ENCODE measurements around the gene TATDN2. TPM values are rescaled to one million over a fixed set of nuclear protein-coding genes. Genes with fewer than 3 reads are reported as not detected.

TATDN2 gene
- total and polyA plus RNA-seq, 9 of the 15 experiments (the other 6 are each of a cell fraction or from before 2014, with no cell fraction given): 5.2 to 44.7 (median 25.8) TPM

DNA sequence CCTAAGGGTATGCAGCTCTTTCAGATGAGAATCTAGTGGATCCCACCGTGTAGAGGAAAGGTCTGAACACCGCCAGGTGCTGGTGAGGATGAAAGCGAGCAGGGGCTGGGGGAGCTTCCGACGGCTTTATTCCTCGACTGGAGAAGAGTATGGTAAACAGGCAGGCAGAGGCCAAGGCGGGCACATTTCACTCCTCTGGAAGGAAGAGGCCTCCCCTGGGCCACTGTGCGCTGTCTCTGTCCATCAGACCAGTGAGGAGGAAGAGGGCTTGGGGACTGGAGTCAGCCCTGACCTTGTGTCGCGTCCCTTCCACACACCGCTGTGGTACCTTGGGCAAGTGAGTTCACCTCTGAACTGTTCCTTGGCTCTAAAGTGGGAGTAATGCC lies 40.3 kb downstream of the TATDN2 start:
- FAIRE-seq (no peak), ATAC-seq (no peak), DNase-seq (ENCODE audit: extremely low read depth in 1 of 4, low spot score in 3 of 4) (no peak)
- Histone ChIP-seq H3K9ac (ENCODE audit: insufficient read depth in 1 of 2, low read depth in 2 of 2, low read length in 2 of 2) (no peak overlapping the region), H4K20me1 (replicated peaks; ENCODE audit: control insufficient read depth, insufficient read depth, low read length) (no peaks in the 10 kb centered on the region), H3K4me2 (ENCODE audit: insufficient read depth, low read length) (no peak overlapping the region), H3K9me3 (replicated peaks; ENCODE audit: control insufficient read depth, insufficient read depth, low read depth, low read length) (no peaks in the 10 kb centered on the region), H3K27me3 (ENCODE audit: control insufficient read depth in 2 of 2, insufficient read depth in 2 of 2, low read length in 2 of 2) (no peaks in the 10 kb centered on the region), H2AFZ (ENCODE audit: low read depth, low read length) (no peak overlapping the region), H3K4me3 (no peak overlapping the region), H3K4me1 (replicated peaks in 1 of 2; ENCODE audit: control insufficient read depth in 2 of 2, insufficient read depth in 2 of 2, low read length in 2 of 2) (peaks cover 9 to 16% of the 10 kb centered on the region in 2 experiments), H3K9me1 (ENCODE audit: control insufficient read depth, insufficient read depth, low read length) (no peaks in the 10 kb centered on the region), H3K36me3 (ENCODE audit: control insufficient read depth, insufficient read depth, low read length) (peaks cover 31% of the 10 kb centered on the region; the same call in 2 of the 3 replicates), H3K79me2 (ENCODE audit: control insufficient read depth, insufficient read depth, low read length) (no peaks in the 10 kb centered on the region), H3K27ac (ENCODE audit: extremely low read depth, low read depth, low read length) (no peak overlapping the region)
- intact Hi-C loops (cut with micrococcal nuclease) (no loop called here), in situ Hi-C loops (cut with MboI) (no loop called here)
- BruUV-seq (replicated peaks): no TSS peak
- ChIA-PET CTCF (ENCODE audit: low intra/inter-chr PET ratio) (no interaction called here), POLR2A (interaction anchor here (1.6 to 2.6 kb wide), 2 partner anchors 9 to 33 kb away, joined by 5 to 11 read pairs; partner anchors contain the start of gene SEC13)
- WGBS (ENCODE audit: insufficient coverage, low coverage, missing lambda C conversion rate): 89% methylated on average over 11 of the region's 11 CpGs
- no peak for TF ChIP-seq PATZ1 (CRISPR knock-in tag; IDR thresholded peaks at IDR 0.05; ENCODE audit: borderline replicate concordance)
- TF ChIP-seq POLR2A (conservative IDR thresholded peaks at IDR 0.05): 0 out of 2 replicates have a peak, but pooled peaks have one; percentile 26

GRCh38 chr3:10289077-10289476 lies 40.8 kb downstream of the TATDN2 start:
- no TSS peak for BruUV-seq (replicated peaks)
- no peak overlapping the region for H2AFZ ChIP-seq (ENCODE audit: low read depth, low read length)
- in situ Hi-C loops (cut with MboI) (no loop called here), intact Hi-C loops (cut with micrococcal nuclease) (no loop called here)
- peaks cover 7 to 21% of the 10 kb centered on the region in 2 experiments for H3K4me1 ChIP-seq (replicated peaks in 1 of 2; ENCODE audit: control insufficient read depth in 2 of 2, insufficient read depth in 2 of 2, low read length in 2 of 2)
- no peaks in the 10 kb centered on the region for H3K27me3 ChIP-seq (ENCODE audit: control insufficient read depth in 2 of 2, insufficient read depth in 2 of 2, low read length in 2 of 2)
- WGBS (ENCODE audit: insufficient coverage, low coverage, missing lambda C conversion rate): 84% methylated on average over 9 of the region's 9 CpGs
- H3K79me2 ChIP-seq (ENCODE audit: control insufficient read depth, insufficient read depth, low read length): no peaks in the 10 kb centered on the region
- FAIRE-seq: no peak
- H4K20me1 ChIP-seq (replicated peaks; ENCODE audit: control insufficient read depth, insufficient read depth, low read length): no peaks in the 10 kb centered on the region
- peaks cover 26% of the 10 kb centered on the region; the same call in 2 of the 3 replicates for H3K36me3 ChIP-seq (ENCODE audit: control insufficient read depth, insufficient read depth, low read length)
- no peak overlapping the region for H3K27ac ChIP-seq (ENCODE audit: extremely low read depth, low read depth, low read length)
- H3K4me3 ChIP-seq: no peak overlapping the region
- ChIA-PET POLR2A (interaction anchor here (1.6 to 5.3 kb wide), 3 partner anchors 9 to 32 kb away, joined by 5 to 49 read pairs (median 11); partner anchors contain the start of gene SEC13), CTCF (ENCODE audit: low intra/inter-chr PET ratio) (no interaction called here)
- H3K9me3 ChIP-seq (replicated peaks; ENCODE audit: control insufficient read depth, insufficient read depth, low read depth, low read length): no peaks in the 10 kb centered on the region
- peak overlapping the region in 1 of 2 experiments; percentile 39; a peak in 1 of 4 replicates for H3K9ac ChIP-seq (ENCODE audit: insufficient read depth in 1 of 2, low read depth in 2 of 2, low read length in 2 of 2)
- H3K4me2 ChIP-seq (ENCODE audit: insufficient read depth, low read length): no peak overlapping the region
- no peak for DNase-seq (ENCODE audit: extremely low read depth in 1 of 4, low spot score in 3 of 4)
- no peak for ATAC-seq
- H3K9me1 ChIP-seq (ENCODE audit: control insufficient read depth, insufficient read depth, low read length): no peaks in the 10 kb centered on the region
- TF ChIP-seq PHB2 (IDR thresholded peaks at IDR 0.05; ENCODE audit: low read depth): no peak
- no peak for TF ChIP-seq MAX (CRISPR knock-in tag; IDR thresholded peaks at IDR 0.05)
- no peak for TF ChIP-seq ZNF707 (CRISPR knock-in tag; conservative IDR thresholded peaks at IDR 0.05)
- TF ChIP-seq ZBTB8A (IDR thresholded peaks at IDR 0.05; ENCODE audit: partially characterized antibody): no peak
- no peak for TF ChIP-seq ARHGAP35 (IDR thresholded peaks at IDR 0.05; ENCODE audit: partially characterized antibody)
- no peak for TF ChIP-seq IRF1 (CRISPR knock-in tag; IDR thresholded peaks at IDR 0.05; ENCODE audit: borderline replicate concordance)
- no peak for TF ChIP-seq ZNF124 (CRISPR knock-in tag; IDR thresholded peaks at IDR 0.05)
- TF ChIP-seq ZKSCAN1 (IDR thresholded peaks at IDR 0.05; ENCODE audit: low read depth, low read length): no peak
- TF ChIP-seq ZNF197 (CRISPR knock-in tag; IDR thresholded peaks at IDR 0.05; ENCODE audit: low read depth): no peak
- no peak for TF ChIP-seq SAFB2 (IDR thresholded peaks at IDR 0.05; ENCODE audit: borderline replicate concordance, low read depth, low read length, severe bottlenecking)
- no peak for TF ChIP-seq PPARD (CRISPR knock-in tag; IDR thresholded peaks at IDR 0.05)

Measured in K562 (cell line).